ENCODE data around the gene TAF1L. TPM values are rescaled to one million over a fixed set of nuclear protein-coding genes. Genes with fewer than 3 reads are reported as not detected.

Gene TAF1L
- total RNA-seq, 2 experiments from 2014 or later, result 0.06 to 0.08 TPM

GRCh38 chr9:32580631-32581300 lies 54.7 kb downstream of the TAF1L start:
- ATAC-seq (ENCODE audit: low read depth), result no peak
- Mint-ChIP-seq H3K27ac (no peak overlapping the region), H3K27me3 (peaks cover 23% of the 10 kb centered on the region), H3K9me3 (no peaks in the 10 kb centered on the region), H3K4me1 (peaks cover 6% of the 10 kb centered on the region), H3K36me3 (no peaks in the 10 kb centered on the region), H3K4me3 (no peak overlapping the region)
- DNase-seq, result no peak
- POLR2A ChIA-PET, result interaction anchor here (1.6 kb wide), 1 partner anchor 202 kb away, joined by 9 read pairs; no protein-coding TSS in a partner anchor

- Mint-ChIP-seq H3K27ac (no peak overlapping the region), H3K4me3 (no peak overlapping the region)
- no peak for ATAC-seq (ENCODE audit: low read depth)
Observed at GRCh38 chr9:32579706-32580331, 55.6 kb downstream of the TAF1L start.

More at GRCh38 chr9:32579706-32580331, 55.6 kb downstream of the TAF1L start:
- peaks cover 6% of the 10 kb centered on the region for H3K4me1 Mint-ChIP-seq
- peaks cover 20% of the 10 kb centered on the region for H3K27me3 Mint-ChIP-seq
- DNase-seq, result peak; percentile 76
- H3K9me3 Mint-ChIP-seq, result no peaks in the 10 kb centered on the region
- POLR2A ChIA-PET, result interaction anchor here (1.6 kb wide), 1 partner anchor 201 kb away, joined by 9 read pairs; no protein-coding TSS in a partner anchor
- H3K36me3 Mint-ChIP-seq, result no peaks in the 10 kb centered on the region

Other genes with a start within 250 kb of the TAF1L start
- gene RIGI, start 109.5 kb downstream of the TAF1L start, total RNA-seq, result 10 to 100 TPM; 27.8 to 30.0 TPM
- gene SMIM27, start 83.3 kb downstream of the TAF1L start, total RNA-seq, result 10 to 100 TPM; 30.4 to 34.9 TPM
- gene TOPORS, start 83.1 kb downstream of the TAF1L start, total RNA-seq, result 10 to 100 TPM; 17.2 to 18.1 TPM
- gene NDUFB6, start 62.5 kb downstream of the TAF1L start, total RNA-seq, result 10 to 100 TPM; 40.1 to 41.5 TPM
- gene TMEM215, start 147.9 kb upstream of the TAF1L start, total RNA-seq, result not detected

All from activated naive CD8-positive, alpha-beta T cell treated with anti-CD3 and anti-CD28 coated beads, Interleukin-2, amount 10 ng/mL, durations not matched to agents 7 days and 5 days (primary cell).